Erythroblast (primary cell): ENCODE results near the gene IGFBP4.

Experiments
- DNase-seq, 2 experiments: peaks; one replicate each; lab custom pipeline; 2025; lab: John Stamatoyannopoulos, UW
- GATA1 ChIP-seq: IDR thresholded peaks from 2 replicates; pipeline ENCODE4 v1.6.1; 2011; ENCODE audit warnings: low read depth, mild to moderate bottlenecking, control low read depth, low read length, moderate library complexity
- POLR2A ChIP-seq: IDR thresholded peaks from 2 replicates; pipeline ENCODE4 v1.6.1; 2011; ENCODE audit warnings: mild to moderate bottlenecking, low read length

The IGFBP4 gene

DNA sequence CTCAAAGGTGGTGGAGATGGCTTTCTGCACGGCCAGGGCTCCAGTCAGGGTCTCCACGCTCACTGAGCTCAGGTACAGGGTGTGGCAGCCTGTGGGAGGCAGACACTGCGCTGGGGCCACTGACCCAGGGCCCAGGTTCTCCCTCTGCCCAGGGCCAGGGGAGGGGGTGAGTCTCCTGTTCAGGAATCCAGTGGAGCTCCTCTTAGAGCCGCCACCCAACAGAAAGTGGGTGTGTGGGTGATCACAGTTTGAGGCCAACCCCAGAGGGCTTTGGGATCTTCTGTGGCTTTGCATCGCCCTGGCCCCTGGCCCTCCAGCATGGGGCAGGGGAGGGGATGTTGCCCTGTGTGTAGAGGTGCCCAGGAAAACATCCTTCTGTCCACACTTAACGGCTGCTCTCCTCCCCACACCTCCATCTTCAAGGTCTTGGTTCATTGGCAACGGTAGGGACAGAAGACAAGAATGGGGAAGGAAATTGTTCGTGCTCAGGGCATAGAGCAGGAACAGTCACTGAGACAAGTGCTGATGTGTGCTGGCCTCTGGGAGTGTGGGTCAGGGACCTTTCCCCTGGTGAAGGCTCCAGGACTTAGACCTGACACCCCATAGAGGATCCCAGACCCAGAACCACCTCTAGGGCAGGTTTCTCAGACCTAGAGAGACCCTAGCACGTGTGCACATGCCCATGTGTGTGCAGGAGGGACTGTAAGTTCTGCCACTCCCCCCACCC, 36.7 kb downstream of the IGFBP4 start:
- DNase-seq = no peak
- no peak for TF ChIP-seq POLR2A
- no peak for TF ChIP-seq GATA1

DNA sequence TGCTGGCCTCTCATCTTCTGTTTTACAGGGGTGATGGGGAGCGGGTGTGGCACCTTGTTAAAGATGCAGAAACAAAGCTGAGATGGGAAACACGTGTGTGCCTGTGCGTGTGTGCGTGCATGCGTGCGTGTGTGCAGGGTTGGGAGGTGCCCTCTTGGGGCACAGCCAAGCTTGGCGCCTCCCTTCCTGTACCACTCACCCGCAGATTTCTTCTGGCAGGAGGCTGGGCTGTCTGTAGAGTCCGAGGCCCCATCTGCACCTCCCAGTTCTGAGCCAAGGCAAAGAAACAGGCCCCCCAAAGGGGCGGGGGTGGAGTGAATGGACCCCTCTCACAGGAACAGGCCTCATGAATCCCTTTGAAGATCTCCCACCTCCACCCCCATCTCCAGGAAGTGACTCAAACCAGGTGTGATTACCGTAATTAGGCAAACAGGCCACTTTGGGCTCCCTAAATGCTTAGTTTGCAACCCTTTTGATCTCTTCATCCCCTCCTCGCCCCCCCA, 37.3 kb downstream of the IGFBP4 start:
- DNase-seq = no peak
- TF ChIP-seq GATA1 (no peak), POLR2A (no peak)

DNA sequence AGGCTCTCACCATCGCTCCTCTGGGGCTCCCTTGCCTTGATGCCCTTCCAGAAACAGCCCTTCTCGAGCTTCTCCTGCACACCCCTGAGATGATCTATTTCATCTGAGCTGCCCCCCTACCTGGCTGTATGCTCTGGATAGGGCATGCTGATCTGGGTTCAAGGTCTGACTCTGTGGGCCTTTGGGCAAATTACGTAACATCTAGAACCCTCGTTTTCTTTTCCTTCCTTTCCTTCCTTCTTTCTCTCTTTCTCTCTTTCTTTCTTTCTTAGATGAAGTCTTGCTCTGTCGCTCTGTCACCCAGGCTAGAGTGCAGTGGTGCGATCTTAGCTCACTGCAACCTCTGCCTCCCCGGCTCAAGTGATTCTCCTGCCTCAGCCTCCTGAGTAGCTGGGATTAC, 37.9 kb downstream of the IGFBP4 start:
- TF ChIP-seq POLR2A (no peak), GATA1 (no peak)
- no peak for DNase-seq

DNA sequence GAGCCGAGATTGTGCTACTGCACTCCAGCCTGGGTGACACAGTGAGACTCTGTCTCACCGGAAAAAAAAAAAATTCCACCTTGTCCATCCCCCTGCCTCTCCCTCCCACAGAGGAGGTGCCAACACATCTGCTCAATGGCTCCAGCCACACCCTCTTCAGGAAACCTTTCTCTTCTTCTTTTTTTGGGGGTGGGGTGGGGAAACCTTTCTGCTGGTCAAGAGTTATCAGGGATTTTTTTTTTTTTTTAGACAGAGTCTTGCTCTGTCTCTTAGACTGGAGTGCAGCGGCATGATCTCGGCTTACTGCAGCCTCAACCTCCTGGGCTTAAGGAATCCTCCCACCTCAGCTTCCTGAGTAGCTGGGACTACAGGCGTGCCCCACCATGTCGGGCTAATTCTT, 39.5 kb downstream of the IGFBP4 start:
- no peak for TF ChIP-seq GATA1
- TF ChIP-seq POLR2A = no peak

DNA sequence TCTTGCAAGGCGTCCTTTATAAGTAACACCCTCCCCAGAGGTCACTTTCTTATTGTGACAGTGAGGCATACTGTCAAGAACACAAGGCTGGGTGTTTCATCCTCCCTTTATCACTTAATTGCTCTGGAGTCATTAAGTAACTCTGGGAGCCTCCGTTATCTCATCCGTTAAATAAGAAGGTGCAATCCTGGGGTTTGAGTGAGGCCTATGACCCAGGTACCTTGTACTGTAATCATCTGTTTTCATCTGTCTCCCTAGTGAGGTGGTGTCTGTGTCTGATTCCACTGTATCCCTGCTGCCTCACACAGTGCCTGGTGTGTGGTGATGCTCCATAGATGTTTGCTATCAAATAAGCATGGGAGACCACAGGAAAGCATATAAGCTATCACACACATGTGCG, 40.4 kb downstream of the IGFBP4 start:
- TF ChIP-seq GATA1 (no peak), POLR2A (no peak)
- DNase-seq = no peak

More for the DNA sequence above, 39.5 kb downstream of the IGFBP4 start:
- DNase-seq = no peak

DNA sequence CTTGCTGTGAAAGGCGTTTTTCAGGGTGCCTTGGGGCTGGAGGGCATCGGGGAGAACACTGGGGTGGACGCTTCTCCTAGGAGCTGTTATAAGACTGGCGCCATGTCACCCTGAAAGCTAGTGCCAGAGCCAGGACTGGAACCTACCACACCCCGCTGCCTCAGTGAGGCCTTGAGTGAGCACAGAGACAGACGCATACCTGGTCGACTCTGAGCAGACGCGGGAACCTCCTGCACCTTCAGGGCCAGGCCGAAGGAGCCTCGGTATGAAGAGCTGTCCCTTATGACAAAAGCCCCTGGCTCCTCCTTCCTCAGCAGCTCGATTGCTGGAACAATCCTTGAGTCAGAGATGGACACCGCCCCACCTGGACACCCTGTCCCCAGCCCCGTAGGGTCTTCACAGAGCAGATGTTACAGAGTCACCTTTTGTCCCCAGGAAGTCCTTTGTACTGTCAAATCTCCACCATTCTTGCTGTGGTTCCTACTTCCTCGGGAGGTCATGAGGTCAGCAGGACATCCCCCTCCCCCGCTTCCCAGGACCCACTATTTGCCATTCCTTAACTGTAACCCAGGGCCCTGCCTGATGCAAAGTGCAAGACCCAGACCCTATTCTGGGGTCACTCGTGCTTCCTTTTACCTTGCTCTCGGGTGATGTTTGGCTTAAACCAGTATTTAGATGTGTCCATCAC, 41.2 kb downstream of the IGFBP4 start:
- TF ChIP-seq GATA1 (no peak), POLR2A (no peak)
- no peak for DNase-seq

DNA sequence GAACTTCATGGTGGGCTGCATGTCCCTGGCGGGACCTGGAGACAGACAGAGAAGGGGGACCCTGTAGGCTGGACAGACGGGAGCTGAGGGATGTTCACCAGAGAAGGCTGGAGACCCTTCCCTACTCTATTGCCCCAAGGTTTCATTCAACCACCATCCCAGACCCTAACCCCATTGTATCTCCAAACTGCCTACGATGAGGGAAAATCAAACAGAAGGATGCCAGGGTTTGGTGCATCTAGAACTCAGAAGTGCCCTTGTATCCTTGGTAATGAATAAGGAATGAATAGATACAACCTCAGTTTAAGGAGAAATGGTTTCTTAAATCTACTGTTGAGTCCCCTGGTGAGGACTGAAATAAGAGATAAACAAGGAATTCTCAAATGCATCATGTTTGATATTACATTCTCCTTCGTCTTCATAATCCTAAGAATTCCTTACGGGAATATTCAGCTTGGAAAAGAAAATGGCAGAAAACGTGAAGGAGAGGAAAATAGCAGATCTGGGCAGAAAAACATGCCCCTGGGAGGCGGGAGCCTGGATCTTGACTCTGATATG, 41.8 kb downstream of the IGFBP4 start:
- TF ChIP-seq GATA1 = no peak
- TF ChIP-seq POLR2A = no peak
- DNase-seq = no peak

DNA sequence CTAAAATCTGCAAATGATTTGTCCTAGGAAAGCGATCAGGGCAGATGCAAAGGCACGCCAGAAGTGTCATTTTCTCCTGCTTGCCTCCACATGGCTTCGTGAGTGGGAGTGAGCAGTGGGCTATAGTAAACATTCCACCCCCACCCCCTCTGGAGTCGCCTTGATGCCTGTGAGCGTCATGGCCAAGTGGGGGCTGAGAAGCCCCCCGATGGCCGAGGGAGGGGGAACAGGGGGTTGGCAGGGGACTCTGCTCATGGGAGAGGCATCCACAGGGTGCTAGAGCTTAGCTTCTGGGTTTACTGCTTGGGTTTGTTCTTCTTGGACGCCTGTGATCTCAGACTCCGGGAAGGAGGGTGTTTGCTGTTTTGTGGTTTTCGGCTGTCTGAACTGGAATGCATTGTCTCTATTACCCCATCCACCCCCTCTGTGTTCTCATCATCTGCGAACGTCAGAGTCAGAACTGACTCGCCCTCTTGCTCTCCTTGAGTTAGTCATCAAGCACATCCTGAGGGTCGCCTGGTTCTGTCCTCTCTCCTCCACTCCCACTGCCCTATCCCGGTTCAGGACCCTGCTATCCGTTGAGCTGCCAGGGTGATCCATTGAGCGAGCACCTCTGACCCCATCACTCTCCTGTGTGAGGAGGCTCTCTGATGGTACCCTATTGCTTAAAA, 42.7 kb downstream of the IGFBP4 start:
- TF ChIP-seq GATA1 (no peak), POLR2A (no peak)
- DNase-seq = no peak

DNA sequence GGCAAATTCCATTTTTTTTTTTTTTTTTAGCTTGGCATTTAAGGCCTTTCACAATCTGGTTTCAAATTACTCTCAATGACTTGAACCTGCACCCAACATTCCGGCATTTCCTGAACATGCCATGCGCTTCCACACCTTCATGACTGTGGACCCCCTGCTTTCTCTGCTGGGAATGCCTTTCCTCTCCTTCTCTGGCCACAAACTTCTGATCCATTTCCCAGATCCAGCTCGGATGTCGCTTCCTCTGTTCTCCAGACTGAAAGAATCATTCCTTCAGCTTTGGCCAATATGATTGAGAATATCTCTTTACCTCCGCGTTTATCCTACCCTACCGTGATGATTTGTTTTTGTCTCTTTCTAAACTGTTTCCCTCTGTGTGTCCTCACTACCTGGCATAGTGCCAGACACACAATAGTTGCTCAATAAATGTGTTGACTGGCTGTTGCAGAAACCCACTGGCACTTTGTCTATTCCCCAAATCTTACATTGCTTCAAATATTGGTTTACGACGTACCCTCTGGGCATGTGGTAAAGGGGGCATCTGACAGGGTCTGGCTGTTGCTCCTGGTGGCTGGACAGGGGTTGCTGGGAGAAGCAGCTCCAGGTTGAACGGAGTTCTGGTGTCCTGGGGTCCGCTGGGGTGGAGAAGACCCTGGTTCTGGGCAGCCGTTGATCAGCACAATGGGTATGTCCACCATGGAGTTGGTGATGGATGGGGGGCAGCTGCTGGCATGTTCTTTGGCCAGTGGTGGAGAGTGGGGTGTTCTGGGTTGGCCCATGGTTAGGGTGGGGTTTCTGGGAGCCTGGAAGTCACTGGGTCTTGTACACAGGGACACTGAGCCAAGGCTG, 43.5 kb downstream of the IGFBP4 start:
- DNase-seq = peak in 1 of 2 experiments; percentile 12
- TF ChIP-seq POLR2A = no peak
- no peak for TF ChIP-seq GATA1

DNA sequence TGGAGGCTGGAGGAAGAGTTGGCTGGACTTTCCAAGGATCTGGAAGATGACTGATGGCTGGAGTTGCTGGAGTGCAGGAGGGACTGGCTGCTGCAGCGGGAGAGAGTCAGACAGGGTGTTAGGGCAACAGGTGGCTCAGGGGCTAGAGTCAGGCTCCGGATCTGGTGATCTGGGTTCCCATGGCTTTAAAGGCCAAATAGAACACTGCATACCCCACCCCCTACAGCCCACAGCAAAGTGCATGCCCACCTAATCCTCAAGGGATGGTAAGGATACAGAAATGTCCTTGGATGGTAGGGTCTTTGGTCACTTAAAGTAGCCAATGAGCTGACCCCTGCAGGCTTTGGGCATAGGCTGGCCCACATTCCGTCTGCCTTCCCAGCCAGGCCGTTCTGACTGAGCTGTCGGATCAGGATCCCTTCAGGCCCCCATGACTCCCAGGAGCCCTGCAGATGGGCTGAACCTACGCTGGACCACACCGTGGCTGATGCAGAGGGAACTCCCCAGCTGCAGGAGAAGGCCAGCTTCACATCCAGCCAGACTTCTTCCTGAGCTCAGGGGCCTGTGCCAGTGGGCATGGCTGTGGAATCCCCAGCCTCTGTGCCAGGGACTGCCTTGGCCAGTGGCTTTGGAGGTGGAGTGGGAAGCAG, 44.2 kb downstream of the IGFBP4 start:
- no peak for TF ChIP-seq GATA1
- TF ChIP-seq POLR2A = no peak
- DNase-seq = no peak

DNA sequence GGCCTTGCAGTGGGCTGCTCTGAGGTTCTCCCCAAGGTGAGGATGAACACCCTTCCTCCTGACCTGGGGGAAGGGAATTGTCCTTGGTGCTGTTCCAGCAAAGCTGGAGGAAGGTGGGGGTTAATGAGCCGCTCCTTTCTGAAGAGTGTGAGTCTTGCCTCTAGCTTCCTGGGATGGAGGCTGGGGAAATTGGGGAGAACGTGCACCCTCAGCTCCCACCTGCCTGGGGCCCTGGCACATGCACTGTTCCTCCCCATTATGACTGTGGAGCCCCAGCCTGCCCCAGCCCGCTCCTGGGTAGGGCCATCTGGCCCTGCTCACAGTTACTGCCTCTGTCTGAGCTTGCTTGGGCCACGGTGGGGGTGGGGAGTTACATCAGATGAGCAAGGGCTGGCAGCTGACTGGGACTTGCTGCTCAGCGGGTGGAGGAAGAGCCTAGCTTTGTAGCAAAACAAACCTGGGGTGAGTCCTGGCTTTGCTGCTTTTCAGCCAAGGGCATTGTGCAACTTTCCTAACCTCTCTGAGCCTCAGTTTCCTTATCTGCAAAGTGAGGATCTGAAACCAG, 47.1 kb downstream of the IGFBP4 start:
- peak; percentile 12 to 30 for DNase-seq
- TF ChIP-seq GATA1 (no peak), POLR2A (no peak)

DNA sequence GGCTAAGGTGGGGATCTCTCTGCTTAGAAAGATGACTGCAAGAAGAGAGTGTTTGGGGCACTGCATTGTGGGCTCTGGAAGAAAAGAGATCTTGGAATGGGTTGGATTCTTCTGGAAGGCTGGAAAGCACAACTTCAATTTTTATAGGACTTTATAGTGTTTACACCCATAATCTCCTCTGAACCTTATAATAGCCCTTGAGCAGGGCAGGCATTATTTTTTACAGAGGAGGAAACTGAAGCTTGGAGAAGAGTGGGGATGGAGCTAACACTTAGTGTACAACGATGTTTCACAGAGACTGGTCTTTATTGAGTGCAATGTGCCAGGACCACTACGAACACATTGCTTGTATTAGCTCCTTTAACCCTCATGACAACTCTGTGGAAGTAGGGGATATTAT, 47.7 kb downstream of the IGFBP4 start:
- TF ChIP-seq POLR2A = no peak
- TF ChIP-seq GATA1 = no peak
- no peak for DNase-seq

DNA sequence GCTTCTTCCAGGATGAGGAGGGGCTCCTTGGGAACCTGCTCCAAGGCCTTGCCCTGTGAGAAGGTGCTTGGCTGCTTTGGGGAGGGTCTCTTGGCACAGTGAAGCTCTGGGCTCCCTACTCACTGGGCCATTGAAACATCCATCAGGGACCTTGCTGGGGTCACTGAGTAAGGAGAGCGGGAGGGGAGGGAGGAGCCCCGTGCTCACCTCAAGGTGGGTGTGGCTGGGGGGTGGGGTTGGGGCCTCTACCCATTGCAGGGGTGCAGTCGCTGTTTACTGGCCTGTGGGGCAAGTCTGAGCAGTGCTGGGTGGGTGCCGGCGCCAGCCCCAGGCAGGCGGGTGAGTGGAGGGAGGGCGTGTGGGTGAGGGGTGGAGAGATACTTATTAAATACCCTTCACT, 48.2 kb downstream of the IGFBP4 start:
- no peak for DNase-seq
- no peak for TF ChIP-seq GATA1
- no peak for TF ChIP-seq POLR2A
